ENCODE data around the gene RUNX2.

DNA sequence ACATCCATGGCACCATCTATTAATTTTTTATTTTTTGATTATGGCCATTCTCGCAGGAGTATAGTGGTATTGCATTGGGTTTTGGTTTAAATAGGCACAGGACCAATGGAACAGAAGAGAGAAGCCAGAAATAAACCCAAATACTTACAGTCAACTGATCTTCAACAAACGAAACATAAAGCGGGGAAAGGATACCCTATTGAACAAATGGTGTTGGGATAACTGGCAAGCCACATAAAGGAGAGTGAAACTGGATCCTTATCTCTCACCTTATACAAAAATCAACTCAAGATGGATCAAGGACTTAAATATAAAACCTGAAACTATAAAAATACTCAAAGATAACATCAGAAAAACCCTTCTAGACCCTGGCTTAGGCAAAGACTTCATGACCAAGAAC is 25.3 kb upstream of the RUNX2 start:
- TF ChIP-seq EZH2phosphoT487 (IDR thresholded peaks at IDR 0.05; ENCODE audit: insufficient read depth, low read depth) (no peak), EZH2 (IDR thresholded peaks at IDR 0.05; ENCODE audit: insufficient read depth, poor library complexity, severe bottlenecking) (no peak)
